H1 (cell line): ENCODE data around the gene NMRK2. TPM values are rescaled to one million over a fixed set of nuclear protein-coding genes. Genes with fewer than 3 reads are reported as not detected.

Source experiments
- CTCF ChIA-PET: fragments of 300-600 bp; sonication (Branson Sonifier 250); formaldehyde crosslinking; loops from one replicate; lab custom pipeline; 2021; ENCODE audit not compliant: partially characterized antibody; lab: Charles Lee
- POLR2A ChIA-PET: fragments of 300-600 bp; sonication (Branson Sonifier 250); formaldehyde crosslinking; loops from one replicate; lab custom pipeline; 2021; ENCODE audit warnings: inconsistent platforms; ENCODE audit not compliant: partially characterized antibody; lab: Charles Lee
- DNase-seq, 2 experiments: peaks; one replicate each; pipeline versions ENCODE4 v3.0.0 to v3.0.0-alpha.2; 2010 to 2022; ENCODE audit warnings: low spot score in 2 of 2, low read depth in 1 of 2, mixed read lengths in 1 of 2
- FAIRE-seq: peaks from 2 replicates; lab custom pipeline; 2011; peaks lifted over from hg19 to GRCh38; lab: Jason Lieb, UNC
- H2AFZ ChIP-seq: 2 replicates; pipeline ENCODE4 v1.8.1; 2012; ENCODE audit warnings: low read length, inconsistent platforms
- H2AK5ac ChIP-seq: 2 replicates; pipeline ENCODE4 v1.6.1; 2013; ENCODE audit warnings: low read depth, low read length
- H2BK120ac ChIP-seq: replicated peaks from 2 replicates; pipeline ENCODE3; 2013; ENCODE audit warnings: low read depth, low read length, inconsistent platforms
- H2BK12ac ChIP-seq: 2 replicates; pipeline ENCODE4 v1.6.1; 2013; ENCODE audit warnings: low read depth, low read length
- H2BK15ac ChIP-seq: 2 replicates; pipeline ENCODE4 v1.6.1; 2013; ENCODE audit warnings: low read length
- H2BK20ac ChIP-seq: 2 replicates; pipeline ENCODE4 v1.6.1; 2013; ENCODE audit warnings: low read length
- H2BK5ac ChIP-seq: 2 replicates; pipeline ENCODE4 v1.6.1; 2013; ENCODE audit warnings: low read depth, low read length
- H3K14ac ChIP-seq: 2 replicates; pipeline ENCODE4 v1.6.1; 2013; ENCODE audit warnings: inconsistent platforms; ENCODE audit not compliant: insufficient read length
- H3K18ac ChIP-seq: 2 replicates; pipeline ENCODE4 v1.6.1; 2013; ENCODE audit warnings: low read length; ENCODE audit errors: extremely low read depth
- H3K23ac ChIP-seq: 2 replicates; pipeline ENCODE4 v1.6.1; 2013; ENCODE audit warnings: inconsistent platforms; ENCODE audit not compliant: insufficient read length
- H3K23me2 ChIP-seq: 2 replicates; pipeline ENCODE4 v1.6.1; 2013; ENCODE audit warnings: low read depth, low read length
- H3K27ac ChIP-seq: 2 replicates; pipeline ENCODE4 v1.6.1; 2011; ENCODE audit warnings: low read depth, low read length, inconsistent platforms
- H3K27me3 ChIP-seq, 4 experiments: replicated peaks in 1 of 4; 1 replicate in 1 of 4; 2 replicates in 3 of 4; pipeline versions ENCODE4 v1.6.1 to v1.8.1; 2011 to 2013; ENCODE audit warnings: low read length in 3 of 4, mild to moderate bottlenecking in 3 of 4, inconsistent platforms in 2 of 4, mixed read lengths in 2 of 4, moderate library complexity in 1 of 4; ENCODE audit not compliant: control insufficient read depth in 3 of 4, insufficient read depth in 3 of 4; ENCODE audit errors: extremely low read depth in 1 of 4
- H3K36me3 ChIP-seq, 4 experiments: 2 replicates each; pipeline versions ENCODE4 v1.6.1 to v1.8.1; 2011 to 2013; ENCODE audit warnings: mild to moderate bottlenecking in 4 of 4, low read length in 3 of 4, moderate library complexity in 2 of 4, control low read depth in 1 of 4, inconsistent platforms in 1 of 4; ENCODE audit not compliant: insufficient read depth in 4 of 4, control insufficient read depth in 2 of 4
- H3K4ac ChIP-seq: replicated peaks from 2 replicates; pipeline ENCODE3; 2013; ENCODE audit warnings: low read length, low read depth, mixed read lengths, inconsistent platforms; ENCODE audit not compliant: insufficient read length
- H3K4me1 ChIP-seq, 4 experiments: replicated peaks in 1 of 4; 1 replicate in 1 of 4; 2 replicates in 3 of 4; pipeline versions ENCODE4 v1.6.1 to v1.8.1; 2011 to 2013; ENCODE audit warnings: low read length in 3 of 4, inconsistent platforms in 2 of 4, mixed read lengths in 1 of 4; ENCODE audit not compliant: insufficient read depth in 4 of 4, control insufficient read depth in 3 of 4
- H3K4me2 ChIP-seq, 2 experiments: 2 replicates each; pipeline versions ENCODE4 v1.6.1 to v1.8.1; 2011 to 2013; ENCODE audit warnings: low read depth in 2 of 2, low read length in 2 of 2, control low read depth in 1 of 2, inconsistent platforms in 1 of 2, mild to moderate bottlenecking in 1 of 2; ENCODE audit not compliant: insufficient read depth in 1 of 2
- H3K4me3 ChIP-seq, 4 experiments: fragments of 200-600, 300-600 bp in 1 of 4; sonication (generic), shearing (Covaris generic), sonication (Bioruptor Twin) in 1 of 4; 2 replicates each; pipeline versions ENCODE4 v1.5.1 to v1.8.1; 2011 to 2016; ENCODE audit warnings: low read length in 4 of 4, low read depth in 3 of 4, control low read depth in 2 of 4, inconsistent platforms in 2 of 4, mild to moderate bottlenecking in 2 of 4, mixed read lengths in 1 of 4, moderate library complexity in 1 of 4; ENCODE audit not compliant: insufficient read depth in 2 of 4; ENCODE audit errors: extremely low read depth in 1 of 4
- H3K56ac ChIP-seq: replicated peaks from 2 replicates; pipeline ENCODE3; 2013; ENCODE audit warnings: low read depth, mild to moderate bottlenecking, mixed read lengths, low read length, inconsistent platforms; ENCODE audit not compliant: insufficient read length
- H3K79me1 ChIP-seq: 2 replicates; pipeline ENCODE4 v1.6.1; 2013; ENCODE audit warnings: low read depth, low read length, control low read depth
- H3K79me2 ChIP-seq, 2 experiments: 2 replicates each; pipeline versions ENCODE4 v1.6.1 to v1.8.1; 2012 to 2013; ENCODE audit warnings: low read length in 2 of 2, mild to moderate bottlenecking in 2 of 2, inconsistent platforms in 1 of 2; ENCODE audit not compliant: insufficient read depth in 2 of 2, control insufficient read depth in 1 of 2
- H3K9ac ChIP-seq, 4 experiments: replicated peaks in 1 of 4; 1 replicate in 1 of 4; 2 replicates in 3 of 4; pipeline versions ENCODE4 v1.6.1 to v1.8.1; 2011 to 2013; ENCODE audit warnings: low read depth in 3 of 4, low read length in 3 of 4, control low read depth in 2 of 4, mild to moderate bottlenecking in 2 of 4, moderate library complexity in 2 of 4, inconsistent platforms in 1 of 4; ENCODE audit errors: extremely low read depth in 1 of 4
- H3K9me3 ChIP-seq, 2 experiments: 2 replicates each; pipeline versions ENCODE4 v1.6.1 to v1.8.1; 2012 to 2013; ENCODE audit warnings: mild to moderate bottlenecking in 2 of 2, moderate library complexity in 2 of 2, control low read depth in 1 of 2, inconsistent platforms in 1 of 2, low read depth in 1 of 2, low read length in 1 of 2, mixed read lengths in 1 of 2; ENCODE audit not compliant: insufficient read depth in 2 of 2
- H4K20me1 ChIP-seq, 2 experiments: replicated peaks in 1 of 2; 2 replicates each; pipeline versions ENCODE3 to v1.8.1; 2011 to 2013; ENCODE audit warnings: inconsistent platforms in 2 of 2, low read length in 2 of 2, mild to moderate bottlenecking in 1 of 2; ENCODE audit not compliant: insufficient read depth in 2 of 2, control insufficient read depth in 1 of 2
- H4K5ac ChIP-seq: 2 replicates; pipeline ENCODE4 v1.6.1; 2013; ENCODE audit warnings: low read length, low read depth, mixed read lengths, inconsistent platforms; ENCODE audit not compliant: insufficient read length
- H4K8ac ChIP-seq: 2 replicates; pipeline ENCODE4 v1.8.0; 2013; ENCODE audit warnings: mild to moderate bottlenecking, moderate library complexity, low read length, inconsistent platforms; ENCODE audit not compliant: insufficient read depth; ENCODE audit errors: extremely low read depth
- H4K91ac ChIP-seq: replicated peaks from 2 replicates; pipeline ENCODE3; 2013; ENCODE audit warnings: low read length, mixed read lengths, inconsistent platforms; ENCODE audit not compliant: insufficient read length
- CHD2 ChIP-seq: IDR thresholded peaks from 2 replicates; pipeline ENCODE4 v1.6.1; 2012; ENCODE audit warnings: low read length, improper control_type of control experiment
- POLR2A ChIP-seq, 2 experiments: IDR thresholded peaks; 1 replicate in 1 of 2; 2 replicates in 1 of 2; pipeline ENCODE4 v1.6.1; 2011; ENCODE audit warnings: low read depth in 2 of 2, low read length in 2 of 2, mild to moderate bottlenecking in 2 of 2; ENCODE audit errors: control extremely low read depth in 1 of 2
- POLR2AphosphoS5 ChIP-seq: IDR thresholded peaks from 2 replicates; pipeline ENCODE4 v1.6.1; 2011; ENCODE audit warnings: low read depth, low read length
- RFX5 ChIP-seq: IDR thresholded peaks from 2 replicates; pipeline ENCODE4 v1.6.1; 2011; ENCODE audit warnings: low read depth, low read length, improper control_type of control experiment, borderline replicate concordance
- WGBS, 2 experiments: shearing (Covaris generic) in 1 of 2; methylation state at CpG; one replicate each; pipeline versions ENCODE4 v1.1.6 to v1.1.7; 2013 to 2015; ENCODE audit warnings: low lambda C conversion rate in 2 of 2, mixed read lengths in 2 of 2, inconsistent platforms in 1 of 2, low coverage in 1 of 2, missing lambda C conversion rate in 1 of 2; ENCODE audit not compliant: insufficient replicate concordance in 2 of 2, insufficient coverage in 1 of 2, insufficient read length in 1 of 2; ENCODE audit errors: extremely low coverage in 1 of 2, missing lambda C conversion rate in 1 of 2; 5-methylcytosine and 5-hydroxymethylcytosine counted together
- polyA plus RNA-seq, 7 experiments: library from polyadenylated mRNA; depleted of rRNA in 3 of 7; stranded (reverse) in 5 of 7; unstranded in 2 of 7; fragments of >200 nt in 5 of 7; fragments of 200-250 nt in 2 of 7; gene quantifications; 1 replicate in 5 of 7; 2 replicates in 1 of 7; 4 replicates in 1 of 7; pipeline versions ENCODE4 v1.2.1 to v1.2.3, GENCODE V29; 2011 to 2013; ENCODE audit warnings: missing spikeins in 2 of 7, mixed read lengths in 2 of 7
- total RNA-seq: library from RNA; stranded (reverse); fragmentation: NEBNext Ultra II Directional; extraction: Animal tissue kit (Norgen Biotek cat#: 25700); gene quantifications from 2 replicates; pipeline ENCODE4 v1.2.1, GENCODE V29; 2021

NMRK2 gene
- total and polyA plus RNA-seq, 2 of the 8 experiments (the other 6 are each of a cell fraction or from before 2014, with no cell fraction given), result 87.4 to 206 TPM

GRCh38 chr19:3981373-3981735 lies 48.5 kb downstream of the NMRK2 start:
- ChIA-PET POLR2A (interaction anchor here (0.6 to 12.0 kb wide), 12 partner anchors 8 to 202 kb away, joined by 3 to 870 read pairs (median 4); partner anchors contain the start of genes ATCAY, DAPK3, NMRK2 and PIAS4), CTCF (interaction anchor here (0.6 kb wide), 1 partner anchor 440 kb away, joined by 3 read pairs; no protein-coding TSS in a partner anchor)
- H3K79me1 ChIP-seq, result peaks cover 20% of the 10 kb centered on the region

More at GRCh38 chr19:3981373-3981735, 48.5 kb downstream of the NMRK2 start:
- H3K23ac ChIP-seq, result no peak overlapping the region
- no peak overlapping the region for H2BK12ac ChIP-seq
- H3K9me3 ChIP-seq, result no peaks in the 10 kb centered on the region
- peaks cover 73 to 83% (median 78%) of the 10 kb centered on the region in 4 experiments for H3K36me3 ChIP-seq
- H3K27me3 ChIP-seq, result no peaks in the 10 kb centered on the region
- H3K27ac ChIP-seq, result peak overlapping the region; percentile 29; the same call in 1 of the 2 replicates
- DNase-seq, result no peak
- H3K4me3 ChIP-seq, result no peak overlapping the region
- H2BK5ac ChIP-seq, result peak overlapping the region; percentile 4; the same call in 1 of the 2 replicates
- WGBS, 2 experiments, result 91% methylated on average over 10 of the region's 10 CpGs; no CpG with 5 or more reads in 1 of the 2 experiments
- H4K5ac ChIP-seq, result no peak overlapping the region
- H3K14ac ChIP-seq, result no peak overlapping the region
- no peak overlapping the region for H2AK5ac ChIP-seq
- TF ChIP-seq RFX5 (no peak), POLR2A (IDR thresholded peaks at IDR 0.05; ENCODE audit: control extremely low read depth in 1 of 2, low read depth in 2 of 2, low read length in 2 of 2) (peak; percentile 10 to 74; a peak in 2 of 3 replicates), CHD2 (no peak), POLR2AphosphoS5 (peak; percentile 17; the same call in 1 of the 2 replicates)
- no peak overlapping the region for H3K56ac ChIP-seq
- H3K23me2 ChIP-seq, result peaks cover 8% of the 10 kb centered on the region
- peak overlapping the region; percentile 91; the same call in 1 of the 2 replicates for H4K8ac ChIP-seq
- peaks cover 2 to 13% (median 9%) of the 10 kb centered on the region in 4 experiments for H3K4me1 ChIP-seq
- H2BK15ac ChIP-seq, result no peak overlapping the region
- no peak for FAIRE-seq
- H3K79me2 ChIP-seq, result peaks cover 19 to 68% of the 10 kb centered on the region in 2 experiments
- peaks cover 78 to 80% of the 10 kb centered on the region in 2 experiments for H4K20me1 ChIP-seq
- H2AFZ ChIP-seq, result no peak overlapping the region
- no peak overlapping the region for H2BK120ac ChIP-seq
- H2BK20ac ChIP-seq, result no peak overlapping the region
- no peak overlapping the region for H4K91ac ChIP-seq
- H3K4me2 ChIP-seq, result no peak overlapping the region
- H3K4ac ChIP-seq, result no peak overlapping the region
- H3K18ac ChIP-seq, result no peak overlapping the region
- no peak overlapping the region; a peak in 1 of 7 replicates for H3K9ac ChIP-seq
